22Rv1 (cell line): ENCODE data around the gene TPRA1.

Experiments
- H3K27ac ChIP-seq: fragments of 450-650 bp; 2 replicates; pipeline ENCODE4 v1.5.1; 2017
- CTCF ChIP-seq: fragments of 450-650 bp; IDR thresholded peaks from 2 replicates; pipeline ENCODE4 v1.5.1; 2017; ENCODE audit warnings: mild to moderate bottlenecking
- ZFX ChIP-seq: fragments of 450-650 bp; IDR thresholded peaks from 2 replicates; pipeline ENCODE4 v1.6.1; 2017; ENCODE audit warnings: antibody characterized with exemption, borderline replicate concordance

Gene TPRA1

GRCh38 chr3:127546970-127547733 lies 43.4 kb downstream of the TPRA1 start:
- no peak overlapping the region for H3K27ac ChIP-seq
- no peak for TF ChIP-seq CTCF
- TF ChIP-seq ZFX = no peak

GRCh38 chr3:127546554-127546953 lies 44.0 kb downstream of the TPRA1 start:
- TF ChIP-seq CTCF (no peak), ZFX (no peak)

DNA sequence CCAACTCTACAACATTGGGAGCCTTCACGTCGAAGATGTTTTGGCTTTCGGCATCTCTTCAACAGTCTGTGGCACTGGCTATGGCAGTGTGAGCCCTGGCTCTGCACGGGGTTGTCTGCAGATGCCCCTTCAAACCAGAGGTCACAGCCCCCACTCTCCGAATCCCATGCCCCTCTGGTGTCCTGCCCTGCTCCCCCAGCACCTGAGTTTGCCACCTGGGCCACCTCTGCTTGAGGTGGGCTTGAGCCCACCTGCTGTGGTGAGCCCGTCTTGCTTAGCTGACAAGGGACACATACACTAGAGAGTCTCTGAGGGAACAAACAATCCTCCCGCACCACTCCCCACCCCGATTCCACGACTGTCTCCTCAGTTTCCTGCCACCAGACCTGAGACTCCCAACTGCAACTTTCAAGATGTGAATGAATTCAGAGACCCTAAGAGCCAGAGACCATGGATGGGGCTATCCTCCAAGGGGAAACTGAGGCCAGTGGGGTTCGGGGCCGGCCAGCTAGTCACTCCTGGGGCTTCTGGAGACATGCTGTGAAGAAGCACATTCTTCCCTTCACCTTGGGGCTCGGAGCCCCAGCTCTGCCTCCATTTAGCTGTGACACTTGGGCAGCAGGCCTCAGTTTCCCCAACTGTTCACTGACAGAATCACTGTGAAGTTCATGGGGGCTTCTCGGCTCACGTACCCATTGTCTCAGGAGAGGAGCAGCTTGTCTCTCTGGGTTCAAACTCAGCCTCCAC lies 44.6 kb downstream of the TPRA1 start:
- TF ChIP-seq CTCF = no peak
- TF ChIP-seq ZFX = no peak
- H3K27ac ChIP-seq = no peak overlapping the region

More at GRCh38 chr3:127546554-127546953, 44.0 kb downstream of the TPRA1 start:
- H3K27ac ChIP-seq = no peak overlapping the region

- H3K27ac ChIP-seq = no peak overlapping the region
- TF ChIP-seq CTCF = no peak
- no peak for TF ChIP-seq ZFX
These were observed 45.3 kb downstream of the TPRA1 start for GRCh38 chr3:127545216-127545615.

GRCh38 chr3:127544803-127545201 lies 45.7 kb downstream of the TPRA1 start:
- no peak overlapping the region for H3K27ac ChIP-seq
- TF ChIP-seq CTCF = no peak
- no peak for TF ChIP-seq ZFX

DNA sequence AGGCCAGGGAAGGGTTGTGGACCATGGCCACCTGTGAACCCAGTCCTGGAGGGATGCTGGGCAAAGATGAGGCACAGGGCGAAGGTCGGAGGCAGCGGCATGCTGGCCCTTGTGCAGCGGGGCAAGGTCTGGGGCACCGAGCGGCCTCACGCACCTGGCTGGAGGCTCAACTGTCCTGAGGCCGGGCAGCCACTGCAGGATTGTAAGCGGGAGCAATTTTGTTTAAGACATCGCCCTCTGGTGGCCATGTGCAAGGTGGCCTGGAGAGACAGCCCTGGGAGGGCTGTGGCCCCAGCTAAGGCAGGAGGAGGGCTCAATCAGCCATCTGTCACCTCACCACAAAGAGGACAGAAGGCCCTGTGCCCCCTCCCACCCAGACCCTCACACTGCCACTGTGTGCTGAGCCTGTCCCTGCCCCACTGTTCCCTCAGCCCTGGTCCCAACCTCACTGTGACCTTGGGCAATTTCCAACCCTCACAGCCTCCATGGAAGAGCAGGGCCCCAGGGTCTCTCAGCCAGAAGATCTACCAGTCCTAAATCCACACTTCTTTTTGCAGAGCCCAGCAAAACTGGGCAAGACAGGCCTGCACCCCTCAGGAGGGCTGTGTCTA lies 46.2 kb downstream of the TPRA1 start:
- H3K27ac ChIP-seq = no peak overlapping the region
- TF ChIP-seq ZFX (no peak), CTCF (peak; percentile 83)

- TF ChIP-seq CTCF (no peak), ZFX (no peak)
- H3K27ac ChIP-seq = no peak overlapping the region; the same call in 1 of the 2 replicates
These were observed 47.1 kb downstream of the TPRA1 start for GRCh38 chr3:127543441-127543840.
